HG02973 (cell line): ENCODE measurements around the gene KRTAP4-16.
"Not testable (repeated sequence)": the region's sequence is repeated elsewhere in the genome, so short reads cannot be mapped to it uniquely, and the experiment has no call there.

Experiments
- ATAC-seq: cut with Tn5 transposase; IDR thresholded peaks from one replicate; pipeline ENCODE4 v1.9.1; 2021; ENCODE audit warnings: moderate library complexity; ENCODE audit not compliant: unreplicated experiment

KRTAP4-16 gene

DNA sequence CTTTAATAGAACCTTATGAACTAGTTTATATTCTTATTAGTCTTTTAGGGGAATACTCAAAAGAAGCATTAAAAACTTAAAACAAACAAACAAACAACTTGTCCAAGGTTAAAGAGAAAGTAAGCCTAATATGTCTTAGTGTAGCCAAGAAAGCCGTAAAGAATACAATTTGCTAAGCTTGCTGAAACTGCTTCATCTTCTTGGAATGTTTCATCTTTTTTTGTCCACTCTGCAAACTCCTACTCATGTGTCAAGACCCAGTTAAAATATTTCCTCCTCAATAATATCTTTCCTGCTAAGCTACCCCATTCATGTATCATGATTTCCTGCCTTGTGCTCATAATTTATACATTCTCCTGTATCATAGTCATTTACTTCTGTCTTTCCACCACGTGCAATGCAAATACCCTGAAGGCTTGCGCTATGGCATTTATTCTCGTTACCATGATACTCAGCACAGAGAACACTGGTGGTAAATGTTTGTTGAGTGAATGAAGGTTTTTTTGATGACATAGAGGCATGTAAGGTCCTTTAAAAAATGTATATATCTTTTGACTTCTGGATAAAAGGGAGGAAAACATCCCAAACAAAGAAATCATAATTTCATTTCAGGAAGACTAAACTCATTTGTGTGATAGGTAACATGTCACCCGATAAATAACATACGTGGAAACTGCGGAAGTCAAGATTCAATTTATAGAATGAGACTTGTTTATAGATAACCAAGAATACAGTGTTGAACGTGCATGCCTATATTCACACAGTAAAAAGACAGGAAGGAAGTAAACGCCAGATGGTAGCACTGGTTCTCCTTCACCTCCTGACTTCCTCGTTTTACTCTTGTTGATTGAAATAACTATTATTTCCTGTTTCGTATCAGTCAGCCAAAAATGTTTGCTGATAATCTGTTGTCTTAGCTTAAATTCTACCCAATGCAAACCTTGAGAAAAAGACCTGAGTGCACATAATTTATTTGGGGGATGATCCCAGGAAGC is 18.0 kb upstream of the KRTAP4-16 start:
- not testable (repeated sequence) for ATAC-seq

DNA sequence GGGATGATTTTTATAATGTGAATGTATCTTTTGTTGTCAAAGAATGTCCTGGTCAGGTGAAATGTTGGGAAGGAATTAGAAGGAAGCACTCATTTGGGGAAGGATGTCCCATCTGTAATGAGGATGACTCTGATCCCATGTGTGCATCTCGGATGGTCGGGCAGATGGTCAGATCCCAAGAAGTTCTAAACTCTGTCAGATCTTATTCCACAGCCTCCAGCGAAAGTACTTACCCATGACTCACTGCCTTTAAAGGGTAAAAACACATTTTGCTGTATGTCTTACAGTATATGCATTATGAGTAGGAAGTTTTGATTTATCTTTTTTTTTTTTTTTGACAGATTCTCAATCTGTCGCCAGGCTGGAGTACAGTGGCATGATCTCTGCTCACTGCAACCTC is 16.7 kb upstream of the KRTAP4-16 start:
- ATAC-seq = no peak

GRCh38 chr17:41117846-41118386 is 15.9 kb upstream of the KRTAP4-16 start, which contains the start of gene KRTAP4-11:
TSS of gene KRTAP4-11 (minus strand) at chr17:41118373. CDS start at chr17:41118315, 58 bp downstream.
- ATAC-seq = not testable (repeated sequence)

GRCh38 chr17:41116297-41116696 is 14.3 kb upstream of the KRTAP4-16 start:
- no peak for ATAC-seq

DNA sequence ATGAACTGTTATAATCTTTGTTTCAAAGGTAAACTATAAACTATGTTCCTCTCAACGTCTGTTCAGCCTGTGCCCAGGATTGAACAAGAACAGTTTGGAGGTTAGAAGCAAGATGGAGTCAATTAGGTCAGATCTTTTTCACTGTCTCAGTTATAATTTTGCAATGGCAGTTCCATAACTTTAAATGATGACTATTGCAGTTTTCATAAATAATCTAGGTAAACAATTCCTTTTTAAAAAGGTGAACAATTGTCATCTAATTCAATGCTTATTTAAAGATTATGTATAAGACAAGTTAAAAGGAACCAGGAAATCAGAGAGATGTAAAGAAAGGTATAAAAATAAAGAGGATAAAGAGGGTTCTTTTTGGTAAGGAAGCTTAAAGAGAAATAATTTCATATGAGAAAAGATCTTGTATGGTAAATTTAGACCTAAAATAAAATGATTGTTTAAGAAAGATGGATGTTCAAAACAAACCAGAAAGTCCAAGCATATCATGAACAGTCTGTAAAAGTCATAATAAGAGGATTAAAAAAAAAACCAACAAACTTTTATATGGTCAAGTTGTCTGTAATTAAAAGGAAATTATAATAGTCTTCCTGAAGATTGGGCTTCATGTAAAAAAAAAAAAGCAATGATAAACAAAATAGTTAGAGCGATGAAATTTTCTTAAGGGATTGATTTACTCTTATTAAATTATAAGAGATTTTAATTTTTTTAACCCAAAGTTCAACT is 9.3 kb upstream of the KRTAP4-16 start:
- no peak for ATAC-seq

DNA sequence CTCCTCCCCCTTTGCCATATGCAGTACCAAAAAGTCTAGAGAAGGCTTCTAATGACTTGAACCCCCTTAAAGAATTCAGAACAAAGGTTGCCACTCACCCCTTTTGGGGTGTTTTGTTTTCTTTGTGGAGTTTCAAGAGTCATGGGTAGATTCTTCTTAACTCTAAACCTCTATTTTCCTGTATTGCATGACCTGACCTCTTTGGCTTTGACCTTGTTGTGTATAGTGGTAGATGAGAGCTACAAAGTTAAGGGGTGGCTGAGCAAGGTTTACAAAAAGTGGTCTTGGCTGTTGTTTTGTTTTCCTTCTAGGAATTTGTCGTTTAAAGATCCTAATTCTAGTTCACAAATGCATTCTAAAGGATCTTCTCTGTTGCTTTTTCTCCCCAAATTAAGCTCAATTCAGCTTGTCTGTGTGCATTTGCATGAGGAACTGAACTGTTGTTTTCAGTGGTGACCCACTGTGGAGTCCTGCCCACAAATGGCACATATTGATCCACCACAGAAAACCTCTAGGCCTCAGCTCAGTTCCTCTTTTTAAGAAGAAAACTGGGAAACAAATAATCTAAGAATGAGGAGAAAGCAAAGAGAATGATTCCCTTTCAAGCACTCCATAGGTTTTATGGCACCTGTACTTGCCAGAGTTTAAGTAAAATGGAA is 6.8 kb upstream of the KRTAP4-16 start:
- not testable (repeated sequence) for ATAC-seq

DNA sequence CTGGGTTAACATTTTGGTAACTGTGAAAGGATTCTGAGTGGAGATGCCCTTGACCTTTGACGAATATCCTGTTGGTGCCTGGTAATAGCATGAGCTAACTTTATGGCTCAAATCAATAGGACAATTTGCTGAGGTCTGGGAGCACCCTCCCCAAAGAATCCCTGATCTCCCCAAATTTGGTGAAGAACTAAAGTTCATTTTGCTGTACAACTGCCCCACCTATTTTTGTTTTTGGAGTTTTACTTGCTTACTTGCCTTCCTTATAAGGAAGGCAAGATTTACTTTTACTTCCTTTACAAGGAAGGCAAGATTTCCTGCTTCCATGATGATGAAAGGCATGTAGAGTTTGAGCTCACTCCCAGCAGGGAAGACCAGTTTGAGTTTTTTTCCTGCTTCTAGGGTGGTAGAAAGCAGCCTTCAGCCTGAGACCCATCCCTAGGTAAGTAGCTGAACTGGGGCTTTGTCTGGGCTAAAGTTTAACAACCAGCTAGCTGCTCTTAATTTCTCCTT is 6.0 kb upstream of the KRTAP4-16 start:
- ATAC-seq = no peak

GRCh38 chr17:41105347-41105746 is 3.3 kb upstream of the KRTAP4-16 start, which contains the start of gene KRTAP4-9:
TSS of gene KRTAP4-9 (plus strand) at chr17:41105389. CDS start at chr17:41105389, 0 bp downstream.
- not testable (repeated sequence) for ATAC-seq

DNA sequence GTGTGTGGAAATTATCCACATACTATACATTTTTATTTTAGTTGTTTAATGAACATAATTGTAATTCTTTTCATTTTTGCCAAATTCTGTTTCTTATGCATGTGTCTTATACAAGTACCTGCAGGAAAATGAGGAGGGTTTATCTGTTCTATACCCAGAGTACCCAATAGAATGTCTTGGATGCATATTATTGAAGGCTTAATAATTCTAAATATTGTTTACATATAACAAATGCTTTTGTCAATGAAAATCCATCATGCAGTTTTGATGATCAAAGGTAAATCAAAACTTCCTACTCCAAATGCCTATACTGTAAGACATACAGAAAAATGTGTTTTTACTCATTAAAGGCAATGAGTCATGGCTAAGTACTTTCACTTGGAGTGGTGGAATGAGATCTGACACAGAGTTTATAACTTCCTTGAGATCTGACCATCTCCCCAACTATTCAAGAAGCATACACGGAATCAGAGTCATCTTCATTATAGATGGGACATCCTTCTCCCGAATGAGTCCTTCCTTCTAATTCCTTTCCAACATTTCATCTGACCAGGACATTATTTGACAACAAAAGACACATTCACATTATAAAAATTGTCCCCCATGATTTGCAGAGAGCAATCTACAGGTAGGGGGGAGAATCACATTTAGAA is 2.5 kb upstream of the KRTAP4-16 start:
- ATAC-seq = not testable (repeated sequence)

- no peak for ATAC-seq
These were observed 1.9 kb upstream of the KRTAP4-16 start for GRCh38 chr17:41103896-41104295.

GRCh38 chr17:41099682-41100480 is 2.1 kb downstream of the KRTAP4-16 start:
- not testable (repeated sequence) for ATAC-seq

- ATAC-seq = no peak
These were observed 3.5 kb downstream of the KRTAP4-16 start for GRCh38 chr17:41098481-41098880.

GRCh38 chr17:41098042-41098441 is 4.0 kb downstream of the KRTAP4-16 start, which contains the start of gene KRTAP4-8:
TSS of gene KRTAP4-8 (minus strand) at chr17:41098142. CDS start at chr17:41098084, 58 bp downstream.
- ATAC-seq = no peak

DNA sequence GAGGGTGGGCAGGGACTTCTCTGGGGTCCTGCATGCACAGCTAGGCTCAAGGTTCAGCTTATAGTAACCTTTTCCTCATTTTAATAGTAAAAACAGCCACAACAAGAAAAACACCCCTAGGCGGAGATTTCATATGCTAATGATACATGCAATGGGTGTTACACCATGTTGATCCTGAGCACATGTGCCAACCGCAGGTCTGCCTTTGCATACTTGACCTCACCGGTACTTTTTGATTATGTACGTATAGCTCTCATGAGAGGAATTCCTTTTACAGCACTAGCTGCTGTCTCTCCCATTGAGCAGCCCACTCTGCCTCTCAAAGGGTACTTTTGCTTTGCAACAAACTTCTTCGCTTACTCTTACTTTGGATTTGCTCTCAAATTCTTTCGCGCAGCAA is 6.0 kb downstream of the KRTAP4-16 start:
- no peak for ATAC-seq

- not testable (repeated sequence) for ATAC-seq
These were observed 13.2 kb downstream of the KRTAP4-16 start for GRCh38 chr17:41088760-41089352.

GRCh38 chr17:41084100-41084856 is 17.7 kb downstream of the KRTAP4-16 start, which contains the start of gene KRTAP4-7:
TSS of gene KRTAP4-7 (plus strand) at chr17:41084150. CDS start at chr17:41084207, 57 bp downstream.
- not testable (repeated sequence) for ATAC-seq

- ATAC-seq = not testable (repeated sequence)
These were observed 18.6 kb downstream of the KRTAP4-16 start for GRCh38 chr17:41083427-41083826.

DNA sequence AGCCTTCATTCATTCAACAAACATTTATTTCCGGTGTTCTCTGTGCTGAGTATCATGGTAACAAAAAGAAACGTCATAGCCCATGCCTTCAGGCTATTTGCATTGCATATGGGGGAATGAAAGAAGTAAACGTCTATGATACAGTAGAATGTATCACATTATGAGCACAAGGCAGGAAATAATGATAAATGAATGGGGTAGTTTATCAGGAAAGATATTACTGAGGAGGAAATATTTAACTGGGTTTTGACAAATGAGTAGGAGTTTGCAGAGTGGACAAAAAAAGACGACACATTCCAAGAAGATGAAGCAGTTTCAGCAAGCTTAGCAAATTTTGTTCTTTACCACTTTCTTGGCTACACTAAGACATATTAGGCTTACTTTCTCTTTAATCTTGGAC is 19.4 kb downstream of the KRTAP4-16 start:
- no peak for ATAC-seq
